Liver (tissue), 3 donors: ENCODE data around the gene MYO15A.

Experiments
- CTCF ChIP-seq: fragments of 150-350 bp; IDR thresholded peaks from 2 replicates; pipeline ENCODE4 v1.5.1; 2017; ENCODE audit warnings: improper control_type of control experiment, low read depth, low read length; ENCODE audit not compliant: missing input control
- EGR1 ChIP-seq, 2 donors: IDR thresholded peaks; 2 replicates each; pipeline ENCODE4 v1.6.1; 2016 to 2018; ENCODE audit warnings: antibody characterized with exemption in 2 of 2, low read depth in 2 of 2
- GABPA ChIP-seq, 2 donors: IDR thresholded peaks in 1 of 2; conservative IDR thresholded peaks in 1 of 2; 2 replicates each; pipeline ENCODE4 v1.6.1; 2016; ENCODE audit warnings: antibody characterized with exemption in 2 of 2, mild to moderate bottlenecking in 1 of 2, moderate library complexity in 1 of 2
- HNF4A ChIP-seq, 2 donors: conservative IDR thresholded peaks; 2 replicates each; pipeline ENCODE4 v1.6.1; 2016; ENCODE audit warnings: antibody characterized with exemption in 2 of 2, mild to moderate bottlenecking in 2 of 2
- JUND ChIP-seq, 2 donors: IDR thresholded peaks; 2 replicates each; pipeline ENCODE4 v1.6.1; 2016; ENCODE audit warnings: antibody characterized with exemption in 2 of 2
- MAX ChIP-seq: IDR thresholded peaks from 2 replicates; pipeline ENCODE4 v1.6.1; 2016; ENCODE audit warnings: antibody characterized with exemption
- RAD21 ChIP-seq, 2 donors: IDR thresholded peaks; 2 replicates each; pipeline ENCODE4 v1.6.1; 2016; ENCODE audit warnings: antibody characterized with exemption in 2 of 2, mild to moderate bottlenecking in 2 of 2
- REST ChIP-seq: IDR thresholded peaks from 2 replicates; pipeline ENCODE4 v1.6.1; 2016; ENCODE audit warnings: antibody characterized with exemption, mild to moderate bottlenecking
- SP1 ChIP-seq: IDR thresholded peaks from 2 replicates; pipeline ENCODE4 v1.6.1; 2018; ENCODE audit warnings: antibody characterized with exemption, mild to moderate bottlenecking
- ZBTB33 ChIP-seq: IDR thresholded peaks from 2 replicates; pipeline ENCODE4 v1.6.1; 2016; ENCODE audit warnings: antibody characterized with exemption
- donor health status: healthy.
- donor health status: healthy.

GRCh38 chr17:18184143-18185031 is 75.8 kb downstream of the MYO15A start:
- TF ChIP-seq CTCF (no peak), EGR1 (IDR thresholded peaks at IDR 0.05; ENCODE audit: low read depth in 2 of 2) (no peak), ZBTB33 (no peak), SP1 (no peak), MAX (no peak), JUND (IDR thresholded peaks at IDR 0.05) (no peak), REST (no peak), HNF4A (conservative IDR thresholded peaks at IDR 0.05) (no peak), GABPA (IDR thresholded peaks at IDR 0.05 in 1 of 2, conservative IDR thresholded peaks at IDR 0.05 in 1 of 2) (no peak), RAD21 (IDR thresholded peaks at IDR 0.05) (no peak)
